ENCODE measurements around the gene KRT37.
"Not testable (repeated sequence)": the region's sequence is repeated elsewhere in the genome, so short reads cannot be mapped to it uniquely, and the experiment has no call there.

DNA sequence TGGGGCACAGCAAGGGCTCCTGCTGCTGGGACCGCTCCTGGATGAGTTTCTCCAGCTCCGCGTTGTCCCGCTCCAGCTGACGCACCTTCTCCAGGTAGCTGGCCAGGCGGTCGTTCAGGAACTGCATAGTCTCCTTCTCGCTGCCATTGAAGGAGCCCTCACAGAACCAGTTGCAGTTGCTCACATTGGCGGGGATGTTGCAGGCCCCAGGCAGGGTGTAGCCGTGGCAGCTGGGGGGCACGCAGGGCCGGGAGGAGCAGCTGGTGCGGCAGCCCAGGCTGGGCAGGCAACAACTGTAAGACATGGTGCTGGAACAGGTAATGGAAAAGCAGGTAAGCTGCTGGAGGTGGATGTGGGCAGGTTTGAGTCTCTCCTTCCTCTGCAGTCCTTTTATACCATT is 42.4 kb downstream of the KRT37 start, which contains the start of gene KRT34:
- TF ChIP-seq EZH2 (IDR thresholded peaks at IDR 0.05; ENCODE audit: low read length, unreplicated experiment); CTCF (conservative IDR thresholded peaks at IDR 0.05; ENCODE audit: low read depth, low read length); EZH2phosphoT487 (IDR thresholded peaks at IDR 0.05; ENCODE audit: borderline replicate concordance, low read length): not testable (repeated sequence)

Measured in PC-3 (cell line).